Measurements from ENCODE around the gene ORC3.

The ORC3 gene

GRCh38 chr6:87589693-87590416, at the start of gene ORC3, which contains the start of gene RARS2:
Gene ORC3 (plus strand): TSS chr6:87590135. CDS start chr6:87590169, 34 bp downstream.
Gene RARS2 (minus strand): TSS chr6:87589987. CDS start chr6:87589957, 30 bp downstream.
- DNase-seq (ENCODE audit: low read depth, low spot score): peak; percentile 47
- TF ChIP-seq, protein P1, sequence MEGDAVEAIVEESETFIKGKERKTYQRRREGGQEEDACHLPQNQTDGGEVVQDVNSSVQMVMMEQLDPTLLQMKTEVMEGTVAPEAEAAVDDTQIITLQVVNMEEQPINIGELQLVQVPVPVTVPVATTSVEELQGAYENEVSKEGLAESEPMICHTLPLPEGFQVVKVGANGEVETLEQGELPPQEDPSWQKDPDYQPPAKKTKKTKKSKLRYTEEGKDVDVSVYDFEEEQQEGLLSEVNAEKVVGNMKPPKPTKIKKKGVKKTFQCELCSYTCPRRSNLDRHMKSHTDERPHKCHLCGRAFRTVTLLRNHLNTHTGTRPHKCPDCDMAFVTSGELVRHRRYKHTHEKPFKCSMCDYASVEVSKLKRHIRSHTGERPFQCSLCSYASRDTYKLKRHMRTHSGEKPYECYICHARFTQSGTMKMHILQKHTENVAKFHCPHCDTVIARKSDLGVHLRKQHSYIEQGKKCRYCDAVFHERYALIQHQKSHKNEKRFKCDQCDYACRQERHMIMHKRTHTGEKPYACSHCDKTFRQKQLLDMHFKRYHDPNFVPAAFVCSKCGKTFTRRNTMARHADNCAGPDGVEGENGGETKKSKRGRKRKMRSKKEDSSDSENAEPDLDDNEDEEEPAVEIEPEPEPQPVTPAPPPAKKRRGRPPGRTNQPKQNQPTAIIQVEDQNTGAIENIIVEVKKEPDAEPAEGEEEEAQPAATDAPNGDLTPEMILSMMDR (IDR thresholded peaks at IDR 0.05; ENCODE audit: insufficient read depth, low read length, missing control alignments): no peak
- CTCF ChIA-PET: interaction anchor here (1.5 kb wide), 1 partner anchor 23 kb away, joined by 4 read pairs; no protein-coding TSS in a partner anchor
- peak within 1 kb of the TSS; percentile 97 for H3K4me3 ChIP-seq (ENCODE audit: low read depth, low read length)
- POLR2A ChIA-PET: interaction anchor here (0.6 to 2.0 kb wide), 2 partner anchors 112 to 117 kb away, joined by 4 to 5 read pairs; partner anchors contain the start of gene AKIRIN2

GRCh38 chr6:87540539-87540938, 49.4 kb upstream of the ORC3 start:
- DNase-seq (ENCODE audit: low read depth, low spot score): no peak
- ChIA-PET POLR2A (no interaction called here), CTCF (interaction anchor here (1.2 kb wide), 1 partner anchor 14 kb away, joined by 3 read pairs; no protein-coding TSS in a partner anchor)
- no peak overlapping the region for H3K4me3 ChIP-seq (ENCODE audit: low read depth, low read length)
- TF ChIP-seq, protein P1 (IDR thresholded peaks at IDR 0.05; ENCODE audit: insufficient read depth, low read length, missing control alignments): no peak

DNA sequence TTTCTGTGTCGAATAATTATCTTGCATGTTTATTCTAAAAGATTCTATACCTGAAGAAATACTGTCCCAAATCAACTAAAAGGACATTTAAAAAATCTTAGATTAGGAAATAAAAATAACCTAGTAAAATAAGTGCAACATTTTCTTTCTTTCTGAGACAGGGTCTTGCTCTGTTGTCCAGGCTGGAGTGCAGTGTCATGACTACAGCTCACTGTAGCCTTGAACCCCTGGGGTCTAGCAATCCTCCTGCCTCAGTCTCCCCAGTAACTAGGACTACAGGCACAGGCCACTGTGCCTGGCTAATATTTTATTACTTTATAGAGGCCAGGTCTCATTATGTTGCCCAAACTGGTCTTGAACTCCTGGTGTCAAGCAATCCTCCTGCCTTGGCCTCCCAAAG, 48.9 kb upstream of the ORC3 start:
- ChIA-PET POLR2A (no interaction called here), CTCF (interaction anchor here (1.2 kb wide), 1 partner anchor 14 kb away, joined by 3 read pairs; no protein-coding TSS in a partner anchor)
- DNase-seq (ENCODE audit: low read depth, low spot score): no peak
- TF ChIP-seq, protein P1 (IDR thresholded peaks at IDR 0.05; ENCODE audit: insufficient read depth, low read length, missing control alignments): no peak
- no peak overlapping the region for H3K4me3 ChIP-seq (ENCODE audit: low read depth, low read length)

DNA sequence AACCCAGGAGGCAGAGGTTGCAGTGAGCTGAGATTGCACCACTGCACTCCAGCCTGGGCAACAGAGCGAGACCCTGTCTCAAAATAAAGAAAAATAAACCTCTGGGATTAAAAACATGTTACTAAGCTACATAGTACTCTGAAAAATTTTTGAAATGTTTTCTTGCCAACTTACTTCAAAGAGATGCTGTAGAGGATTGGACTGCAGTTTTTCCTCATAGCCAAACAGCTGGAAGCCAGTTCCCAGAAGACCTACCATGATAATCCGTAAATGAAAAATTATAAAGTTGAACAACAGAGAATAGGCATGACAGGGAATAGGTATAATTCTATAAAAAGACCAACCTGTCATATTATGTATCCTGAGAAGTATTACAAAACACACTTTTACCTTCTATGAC, 48.2 kb upstream of the ORC3 start:
- no peak for DNase-seq (ENCODE audit: low read depth, low spot score)
- TF ChIP-seq, protein P1 (IDR thresholded peaks at IDR 0.05; ENCODE audit: insufficient read depth, low read length, missing control alignments): no peak
- no peak overlapping the region for H3K4me3 ChIP-seq (ENCODE audit: low read depth, low read length)
- ChIA-PET POLR2A (no interaction called here), CTCF (interaction anchor here (1.2 kb wide), 1 partner anchor 13 kb away, joined by 3 read pairs; no protein-coding TSS in a partner anchor)

DNA sequence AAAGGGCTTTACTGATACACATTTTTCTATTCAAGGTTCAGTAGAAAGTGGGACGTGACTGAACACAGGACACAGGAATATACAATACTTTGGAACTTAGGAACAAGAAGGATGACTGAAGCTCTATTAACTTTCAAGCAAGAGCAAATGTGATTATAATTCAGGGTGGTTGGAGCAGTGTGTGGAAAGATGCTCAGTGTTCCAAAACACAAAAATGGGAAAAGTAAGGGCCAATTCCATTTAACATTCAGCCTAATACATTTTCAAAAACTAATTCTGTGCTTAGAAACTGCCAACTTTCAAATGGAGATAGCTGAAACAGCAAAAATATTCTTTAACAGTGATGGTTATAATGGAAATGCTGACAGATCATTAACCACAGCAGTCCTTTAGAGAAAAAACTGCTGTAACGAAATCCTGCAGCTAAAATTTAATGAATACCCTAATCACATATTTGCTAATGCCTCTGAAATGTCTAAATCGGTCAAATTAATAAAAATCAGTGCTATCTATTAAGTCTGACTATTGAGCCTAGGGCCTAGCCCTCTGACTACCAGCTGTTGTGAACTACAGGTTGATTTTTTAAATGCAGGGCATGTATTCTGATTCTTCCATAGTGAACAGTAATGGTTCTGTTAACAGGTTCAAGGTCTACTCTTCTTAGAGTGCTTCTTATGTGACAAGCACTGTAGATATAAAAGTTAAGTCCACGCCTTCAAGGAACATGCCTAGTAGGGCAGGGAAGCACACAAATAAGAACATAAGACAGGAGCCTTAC, 46.0 kb upstream of the ORC3 start:
- ChIA-PET CTCF (no interaction called here), POLR2A (interaction anchor here (0.9 kb wide), 1 partner anchor 158 kb away, joined by 4 read pairs; the partner anchor contains the start of gene AKIRIN2)

More for the DNA sequence above, 46.0 kb upstream of the ORC3 start:
- DNase-seq (ENCODE audit: low read depth, low spot score): no peak
- TF ChIP-seq, protein P1 (IDR thresholded peaks at IDR 0.05; ENCODE audit: insufficient read depth, low read length, missing control alignments): no peak
- no peak overlapping the region for H3K4me3 ChIP-seq (ENCODE audit: low read depth, low read length)
